Stimulated activated CD8-positive, alpha-beta memory T cell treated with anti-CD3 and anti-CD28 coated beads, Interleukin-12 subunit alpha, Interleukin-12 subunit beta, amount 100 ng/mL, for 24 hours (primary cell): ENCODE data around the gene TBCC.
"Not testable (repeated sequence)": the region's sequence is repeated elsewhere in the genome, so short reads cannot be mapped to it uniquely, and the experiment has no call there.

Experiments used
- DNase-seq: peaks from one replicate; pipeline ENCODE4 v3.0.0-alpha.2; 2020; ENCODE audit errors: extremely low read depth

Gene TBCC

GRCh38 chr6:42745640-42746462 is at the start of gene TBCC:
TBCC (minus strand) TSS chr6:42746103; CDS start chr6:42746073, 30 bp downstream.
- peak; percentile 82 for DNase-seq

- no peak for DNase-seq
Observed at GRCh38 chr6:42795651-42796050, 49.7 kb upstream of the TBCC start.

- DNase-seq = no peak
Observed at GRCh38 chr6:42791706-42792320, 45.9 kb upstream of the TBCC start.

GRCh38 chr6:42790549-42791181 is 44.8 kb upstream of the TBCC start:
- DNase-seq = no peak

- DNase-seq = no peak
Observed at GRCh38 chr6:42788671-42789070, 42.8 kb upstream of the TBCC start.

GRCh38 chr6:42787063-42787472 is 41.2 kb upstream of the TBCC start:
- no peak for DNase-seq

GRCh38 chr6:42786525-42786985 is 40.7 kb upstream of the TBCC start:
- no peak for DNase-seq

GRCh38 chr6:42784717-42785498 is 39.0 kb upstream of the TBCC start:
- no peak for DNase-seq

- no peak for DNase-seq
Observed at GRCh38 chr6:42783876-42784642, 38.2 kb upstream of the TBCC start.

- no peak for DNase-seq
Observed at GRCh38 chr6:42783177-42783875, 37.4 kb upstream of the TBCC start.

- DNase-seq = no peak
Observed at GRCh38 chr6:42782689-42783176, 36.8 kb upstream of the TBCC start.

GRCh38 chr6:42781796-42782688 is 36.1 kb upstream of the TBCC start, which contains the start of gene BICRAL:
BICRAL (plus strand) TSS chr6:42782052; CDS start chr6:42822023, 39,971 bp downstream.
- no peak for DNase-seq

GRCh38 chr6:42781546-42781795 is 35.6 kb upstream of the TBCC start:
- DNase-seq = no peak

- no peak for DNase-seq
Observed at GRCh38 chr6:42779521-42779920, 33.6 kb upstream of the TBCC start.

GRCh38 chr6:42778122-42778521 is 32.2 kb upstream of the TBCC start:
- DNase-seq = no peak

GRCh38 chr6:42777126-42777822 is 31.4 kb upstream of the TBCC start:
- no peak for DNase-seq

- DNase-seq = not testable (repeated sequence)
Observed at GRCh38 chr6:42774821-42775487, 29.1 kb upstream of the TBCC start.

- DNase-seq = no peak
Observed at GRCh38 chr6:42774201-42774600, 28.3 kb upstream of the TBCC start.
